PC-9 (cell line): ENCODE results near the gene DGKD.

Source experiments
- CTCF ChIP-seq: fragments of 200-600 bp; sonication (generic); conservative IDR thresholded peaks from 2 replicates; pipeline ENCODE4 v1.6.1; 2017; ENCODE audit warnings: mixed run types, antibody characterized with exemption, mild to moderate bottlenecking, moderate library complexity
- EZH2 ChIP-seq: fragments of 200-600 bp; sonication (generic); IDR thresholded peaks from 2 replicates; pipeline ENCODE4 v1.8.0; 2017; ENCODE audit warnings: antibody characterized with exemption, low read depth

GRCh38 chr2:233440314-233440713, 86.0 kb downstream of the DGKD start:
- no peak for TF ChIP-seq CTCF
- no peak for TF ChIP-seq EZH2
